Suppressor macrophage (primary cell): ENCODE measurements around the gene KCNK4.

ENCODE experiments used
- DNase-seq, 4 experiments: peaks; one replicate each; pipeline ENCODE4 v3.0.0-alpha.2; 2020 to 2022

Gene KCNK4

DNA sequence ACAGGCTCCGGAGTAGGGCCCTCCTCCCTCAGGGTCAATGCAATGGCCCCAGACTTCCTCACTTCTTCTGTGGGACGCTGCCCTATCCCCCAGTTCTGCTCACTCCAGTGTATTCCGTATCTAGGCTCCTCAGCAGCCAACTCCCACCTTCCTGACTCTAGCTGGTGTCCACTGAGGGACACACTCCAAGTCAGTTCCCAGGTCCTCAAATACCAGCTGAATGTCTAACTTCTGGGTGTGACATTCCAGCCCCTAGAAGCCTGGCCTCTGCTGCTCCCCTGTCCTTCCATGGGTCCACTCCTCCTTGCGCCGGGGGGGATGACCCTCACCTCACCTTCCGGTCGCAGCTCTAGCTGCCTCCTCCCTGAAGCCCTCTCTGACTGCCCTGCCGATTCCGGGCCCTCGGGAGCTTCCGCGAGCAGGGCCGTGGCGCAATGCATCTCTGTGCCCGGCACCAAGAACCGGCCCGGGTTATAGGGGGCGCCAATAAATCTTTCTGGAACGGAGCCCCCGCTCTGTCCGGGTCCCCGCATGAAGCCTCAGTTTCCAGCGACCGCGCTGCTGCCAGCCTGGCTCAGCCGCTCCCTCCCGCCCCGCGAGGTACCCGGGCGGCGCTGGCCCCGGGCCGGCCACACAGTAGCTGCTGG is 22.1 kb upstream of the KCNK4 start:
- DNase-seq = peak; percentile 64 to 83 (median 79)

GRCh38 chr11:64269540-64270220 is 21.4 kb upstream of the KCNK4 start:
- DNase-seq = peak; percentile 98 to 100 (median 99)

DNA sequence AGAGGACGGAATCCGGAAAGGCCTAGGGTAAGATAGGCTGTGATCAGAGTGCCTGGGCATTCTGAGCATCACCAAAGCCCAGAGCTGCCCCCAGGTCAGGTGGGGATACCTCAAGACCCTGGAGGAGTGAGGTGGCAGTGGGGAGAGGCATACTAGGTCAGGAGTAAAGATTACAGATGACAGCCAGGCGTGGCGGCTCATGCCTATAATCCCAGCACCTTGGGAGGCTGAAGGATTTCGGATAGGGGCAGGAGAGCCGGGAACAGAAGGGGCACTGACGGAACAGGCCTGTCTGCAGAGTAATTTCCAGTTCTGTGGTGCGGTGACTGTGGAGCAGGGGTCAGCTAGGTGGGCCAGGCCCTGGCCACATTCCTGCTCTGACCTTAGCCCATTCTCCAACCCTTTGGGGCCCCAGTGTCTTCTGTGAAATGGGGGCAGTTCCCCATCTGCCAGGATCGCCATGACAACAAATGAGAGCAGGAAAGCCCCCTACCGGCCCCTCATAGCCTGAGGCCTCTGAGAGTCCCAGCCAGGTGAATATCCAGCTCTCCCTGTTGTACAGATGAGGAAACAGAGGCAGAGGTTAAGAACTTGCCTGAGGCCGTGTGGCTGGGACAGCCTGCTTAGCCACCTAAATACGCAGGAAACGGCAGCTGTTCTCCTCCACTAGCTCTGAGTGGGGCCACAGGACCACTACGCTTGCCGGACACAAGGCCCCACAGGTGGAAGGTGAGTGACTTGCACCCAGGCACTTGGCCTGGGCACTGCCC is 15.9 kb upstream of the KCNK4 start:
- no peak for DNase-seq

DNA sequence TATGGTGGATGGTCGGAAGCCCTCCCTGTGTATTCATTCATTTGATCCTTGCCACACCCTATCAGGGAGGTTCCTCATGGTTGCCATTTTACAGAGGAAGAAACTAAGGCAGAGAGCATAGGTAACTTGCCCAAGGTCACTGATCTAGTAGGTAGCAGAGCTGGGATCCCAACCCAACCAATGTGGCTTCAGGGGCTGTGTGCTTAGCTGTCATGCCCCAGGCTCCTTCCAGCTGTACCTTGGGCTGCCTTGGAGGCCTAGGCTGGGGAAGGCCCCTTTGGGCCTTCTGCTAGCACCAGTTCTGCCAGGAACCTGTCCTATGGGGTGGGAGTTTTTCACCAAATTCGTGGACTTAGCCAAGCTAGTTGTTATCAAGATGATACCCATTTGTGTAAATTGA is 15.3 kb upstream of the KCNK4 start:
- no peak for DNase-seq

DNA sequence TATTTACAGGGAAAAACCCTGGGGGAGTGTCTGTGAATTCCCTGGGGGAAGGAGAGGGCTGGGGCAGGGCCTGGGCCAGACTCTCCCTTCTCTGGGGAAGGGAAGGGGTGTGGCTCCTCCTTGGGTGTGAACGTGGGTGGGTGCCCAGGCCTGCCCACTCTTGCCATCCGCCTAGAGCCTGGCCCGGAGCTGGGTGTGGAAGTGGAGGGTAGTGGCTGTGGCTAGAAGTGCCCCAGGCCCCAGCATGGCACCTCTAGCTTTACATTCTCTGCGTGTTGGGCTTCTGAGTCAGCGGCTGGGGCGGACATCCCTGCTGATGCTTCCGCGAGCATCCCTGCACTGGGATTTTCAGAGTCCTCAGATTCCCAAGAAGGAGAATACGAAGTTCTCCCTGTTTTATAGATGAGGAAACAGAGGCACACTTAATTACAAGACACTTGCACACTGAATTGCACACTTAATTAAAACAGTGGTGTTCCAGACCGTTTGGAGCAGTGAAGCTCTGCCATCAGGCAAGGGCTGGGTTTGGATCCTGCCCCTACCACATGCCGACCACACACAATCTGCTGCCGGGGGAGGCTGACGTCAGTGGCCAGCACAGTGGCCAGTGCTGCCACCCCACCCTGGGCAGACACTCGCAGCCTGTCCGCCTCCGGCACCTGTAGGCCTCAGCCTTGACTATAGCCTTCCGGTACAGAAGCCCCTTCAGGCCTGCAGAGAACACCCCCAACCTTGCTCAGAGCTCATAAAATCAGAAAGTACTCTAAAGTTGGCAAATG is 14.3 kb upstream of the KCNK4 start:
- no peak for DNase-seq

DNA sequence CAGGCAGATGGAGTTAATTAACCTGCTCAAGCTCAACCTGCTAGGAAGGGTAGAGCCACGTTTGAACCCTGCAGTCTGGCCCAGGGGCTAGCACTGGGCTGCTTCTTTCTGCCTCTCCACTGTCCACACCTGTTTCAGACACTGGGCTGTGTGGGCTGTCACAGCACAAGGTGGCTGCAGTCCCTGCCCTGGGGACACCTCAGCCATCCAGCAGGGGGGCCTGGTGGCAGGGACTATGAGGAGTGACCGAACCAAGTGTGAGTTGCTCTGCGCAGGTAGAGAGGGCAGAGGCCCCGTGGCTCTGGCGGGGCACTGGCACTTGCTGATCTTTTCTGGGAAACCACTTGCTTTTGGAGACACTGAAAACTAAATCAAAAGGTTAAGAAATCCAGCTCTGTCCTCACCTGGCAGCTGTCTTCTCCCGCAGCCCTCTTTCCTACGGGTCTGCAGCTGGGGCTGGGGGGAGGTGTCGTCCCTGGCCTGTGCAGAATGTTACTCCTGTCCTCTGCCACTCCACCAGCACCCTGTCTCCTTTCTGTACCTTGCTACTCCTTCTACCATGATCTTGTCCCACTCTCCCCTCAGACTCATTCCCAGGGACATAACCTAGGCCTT is 12.4 kb upstream of the KCNK4 start:
- DNase-seq = no peak

DNA sequence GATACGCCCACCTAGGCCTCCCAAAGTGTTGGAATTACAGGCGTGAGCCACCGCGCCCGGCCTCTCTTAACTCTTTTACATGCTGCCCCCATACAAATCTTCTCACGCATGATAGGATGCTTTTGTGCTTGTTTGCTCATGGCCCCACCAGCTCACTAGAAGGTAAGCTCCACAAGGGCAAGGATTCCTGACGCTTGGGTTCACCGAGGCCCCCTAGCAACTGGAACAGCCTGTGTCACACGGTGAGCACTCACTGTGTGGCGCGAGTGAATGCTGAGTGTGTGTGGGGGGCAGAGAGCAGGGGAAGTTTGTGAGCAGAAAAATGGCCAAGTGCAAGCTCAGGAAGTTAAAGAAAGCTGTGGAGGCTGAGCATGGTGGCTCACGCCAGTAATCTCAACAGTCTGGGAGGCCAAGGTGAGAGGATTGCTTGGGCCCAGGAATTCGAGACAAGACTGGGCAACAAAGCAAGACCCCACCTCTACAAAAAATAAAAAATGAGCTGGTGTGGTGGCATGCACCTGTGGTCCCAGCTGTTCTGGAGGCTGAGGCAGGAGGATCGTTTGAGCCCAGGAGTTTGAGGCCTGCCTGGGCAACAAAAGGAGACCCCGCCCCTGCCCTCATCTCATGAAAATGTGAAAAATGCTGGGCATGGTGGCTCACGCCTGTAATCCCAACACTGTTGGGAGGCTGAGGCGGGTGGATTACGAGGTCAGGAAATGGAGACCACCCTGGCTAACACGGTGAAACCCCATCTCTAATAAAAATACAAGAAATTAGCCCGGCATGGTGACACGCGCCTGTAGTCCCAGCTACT is 8.9 kb upstream of the KCNK4 start:
- DNase-seq = no peak

DNA sequence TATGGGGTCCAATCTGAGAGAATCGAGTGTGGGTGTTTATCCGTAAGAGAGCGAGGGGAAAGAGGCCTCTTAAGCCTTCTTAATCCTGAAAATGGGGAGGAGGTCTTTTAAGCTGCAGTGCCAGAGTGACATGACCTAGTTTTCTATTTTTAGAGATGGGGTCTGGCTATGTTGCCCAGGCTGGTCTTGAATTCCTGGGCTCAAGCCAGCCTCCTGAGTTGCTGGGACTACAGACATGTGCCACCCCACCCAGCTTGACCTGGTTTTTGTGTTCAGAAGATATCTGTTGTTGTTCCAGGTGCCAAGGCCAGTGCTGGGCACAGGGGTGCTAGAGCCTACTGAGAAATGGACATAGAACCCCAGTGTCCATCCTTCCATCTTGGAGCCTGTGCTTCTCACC is 8.0 kb upstream of the KCNK4 start:
- no peak for DNase-seq

GRCh38 chr11:64284048-64284961 is 6.8 kb upstream of the KCNK4 start, which contains the start of gene BAD:
TSS of gene BAD (minus strand) at chr11:64284665. CDS start at chr11:64284368, 297 bp downstream.
- peak; percentile 95 to 98 (median 96) for DNase-seq

DNA sequence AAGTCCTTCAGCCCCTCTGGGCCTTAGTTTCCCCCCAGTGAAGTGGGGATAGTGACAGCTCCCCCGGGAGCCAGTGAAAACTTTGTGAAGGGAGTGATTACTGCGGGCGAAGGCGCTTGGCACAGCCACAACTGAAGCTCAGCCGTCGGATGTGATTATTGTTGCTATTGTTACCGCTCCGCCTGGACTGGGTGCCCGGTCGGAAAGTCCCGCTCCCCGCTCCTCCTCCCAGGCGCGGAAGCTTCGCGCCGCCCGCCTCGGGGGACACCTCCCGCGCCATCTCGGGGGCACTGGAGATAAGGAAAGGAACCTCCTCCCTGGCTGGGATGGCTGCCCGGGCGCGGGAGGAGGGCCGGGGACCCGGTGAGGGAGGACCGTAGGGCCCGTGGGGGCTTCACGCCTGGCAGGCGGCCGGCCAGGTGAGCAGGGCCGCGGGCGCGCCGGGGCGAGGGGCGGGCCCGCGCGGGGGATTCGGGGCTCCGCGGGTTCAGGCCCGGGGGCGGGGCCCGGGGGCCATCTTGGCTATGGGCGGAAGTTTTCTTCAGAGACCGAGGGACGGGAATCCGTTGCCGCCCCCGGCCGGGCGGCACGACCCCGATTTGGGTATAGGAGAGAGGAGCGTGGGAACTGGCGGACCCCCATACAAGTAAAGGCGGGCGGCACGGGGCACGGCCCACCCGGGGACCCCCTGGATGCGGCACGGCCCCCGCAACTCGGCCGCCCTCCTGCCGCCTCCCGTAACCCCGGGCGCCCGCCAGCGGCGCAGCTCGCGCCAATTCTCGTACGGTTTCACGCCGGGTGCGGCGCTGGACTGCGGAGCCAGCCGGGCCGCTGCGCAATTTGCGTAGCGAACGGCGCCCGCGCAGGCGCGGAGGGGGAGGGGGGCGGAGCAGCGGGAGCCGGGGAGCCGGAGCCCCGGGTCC is 5.9 kb upstream of the KCNK4 start, which contains the start of gene GPR137:
Gene GPR137 (plus strand): TSS at position 887 of the 923 bp plus-strand sequence. CDS start 677 bp downstream, outside the sequence.
- peak; percentile 84 to 95 (median 91) for DNase-seq

DNA sequence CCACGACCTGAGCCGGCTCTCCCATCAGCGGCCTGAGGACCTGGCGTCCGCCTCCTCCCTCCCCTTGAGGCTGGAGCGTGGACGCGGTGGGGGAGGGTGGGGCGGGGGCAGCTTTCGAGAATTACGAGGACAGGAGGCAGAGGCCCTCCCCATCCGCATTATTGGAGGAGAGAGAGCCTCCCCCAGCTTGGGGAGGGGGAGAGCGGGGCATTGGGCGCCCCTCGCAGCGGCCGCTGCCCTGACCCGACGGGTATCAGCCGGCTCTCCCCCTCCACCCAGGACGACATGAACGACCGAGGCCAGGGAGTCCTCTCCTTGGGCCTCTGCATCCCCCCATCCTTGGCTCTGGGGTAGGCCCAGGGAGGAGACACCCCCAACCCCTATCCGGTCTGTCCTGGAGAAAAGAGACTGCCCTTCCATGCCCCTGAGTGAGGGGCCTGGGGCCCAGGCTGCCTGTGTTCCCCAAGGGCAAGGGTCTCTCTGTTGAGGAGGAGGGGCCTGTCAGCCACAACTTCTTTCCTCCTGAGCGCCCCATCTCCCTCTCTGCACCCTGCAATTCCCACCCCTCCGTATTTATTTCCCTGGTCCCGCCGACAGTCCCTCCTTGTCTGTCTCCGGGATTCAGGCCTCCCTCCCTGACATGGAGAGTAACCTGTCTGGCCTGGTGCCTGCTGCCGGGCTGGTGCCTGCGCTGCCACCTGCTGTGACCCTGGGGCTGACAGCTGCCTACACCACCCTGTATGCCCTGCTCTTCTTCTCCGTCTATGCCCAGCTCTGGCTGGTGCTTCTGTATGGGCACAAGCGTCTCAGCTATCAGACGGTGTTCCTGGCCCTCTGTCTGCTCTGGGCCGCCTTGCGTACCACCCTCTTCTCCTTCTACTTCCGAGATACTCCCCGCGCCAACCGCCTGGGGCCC is 5.0 kb upstream of the KCNK4 start:
- DNase-seq = peak in 1 of 4 experiments; percentile 14

DNA sequence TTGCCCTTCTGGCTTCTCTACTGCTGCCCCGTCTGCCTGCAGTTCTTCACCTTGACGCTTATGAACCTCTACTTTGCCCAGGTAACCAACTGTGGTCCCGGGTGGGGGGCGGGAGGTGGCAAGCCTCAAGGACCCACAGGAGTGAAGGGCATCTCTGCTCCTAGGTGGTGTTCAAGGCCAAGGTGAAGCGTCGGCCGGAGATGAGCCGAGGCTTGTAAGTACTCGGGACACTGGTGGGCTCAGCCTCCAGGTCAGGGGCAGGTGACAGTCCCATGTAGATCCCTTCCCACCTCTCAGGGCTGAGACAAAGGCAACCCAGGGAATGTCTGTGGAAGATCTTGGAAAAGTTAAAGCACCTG is 4.3 kb upstream of the KCNK4 start:
- DNase-seq = no peak

DNA sequence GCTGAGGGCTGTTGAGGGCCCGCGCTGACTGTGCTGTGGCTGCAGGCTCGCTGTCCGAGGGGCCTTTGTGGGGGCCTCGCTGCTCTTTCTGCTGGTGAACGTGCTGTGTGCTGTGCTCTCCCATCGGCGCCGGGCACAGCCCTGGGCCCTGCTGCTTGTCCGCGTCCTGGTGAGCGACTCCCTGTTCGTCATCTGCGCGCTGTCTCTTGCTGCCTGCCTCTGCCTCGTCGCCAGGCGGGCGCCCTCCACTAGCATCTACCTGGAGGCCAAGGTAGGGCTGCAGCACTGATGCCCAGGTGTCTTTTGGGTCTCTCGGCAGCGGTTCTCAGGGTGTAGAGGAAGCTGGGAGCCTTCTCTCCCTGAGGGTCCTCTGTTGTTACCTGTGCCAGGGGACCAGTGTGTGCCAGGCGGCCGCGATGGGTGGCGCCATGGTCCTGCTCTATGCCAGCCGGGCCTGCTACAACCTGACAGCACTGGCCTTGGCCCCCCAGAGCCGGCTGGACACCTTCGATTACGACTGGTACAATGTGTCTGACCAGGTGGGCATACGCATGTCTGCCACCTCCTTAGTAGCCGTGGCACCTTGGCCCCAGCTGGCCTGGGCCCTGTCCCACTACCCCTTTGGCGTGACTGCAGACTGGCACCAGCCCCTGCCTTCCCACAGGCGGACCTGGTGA is 3.3 kb upstream of the KCNK4 start:
- no peak for DNase-seq

GRCh38 chr11:64288353-64288750 is 2.8 kb upstream of the KCNK4 start:
- no peak for DNase-seq

DNA sequence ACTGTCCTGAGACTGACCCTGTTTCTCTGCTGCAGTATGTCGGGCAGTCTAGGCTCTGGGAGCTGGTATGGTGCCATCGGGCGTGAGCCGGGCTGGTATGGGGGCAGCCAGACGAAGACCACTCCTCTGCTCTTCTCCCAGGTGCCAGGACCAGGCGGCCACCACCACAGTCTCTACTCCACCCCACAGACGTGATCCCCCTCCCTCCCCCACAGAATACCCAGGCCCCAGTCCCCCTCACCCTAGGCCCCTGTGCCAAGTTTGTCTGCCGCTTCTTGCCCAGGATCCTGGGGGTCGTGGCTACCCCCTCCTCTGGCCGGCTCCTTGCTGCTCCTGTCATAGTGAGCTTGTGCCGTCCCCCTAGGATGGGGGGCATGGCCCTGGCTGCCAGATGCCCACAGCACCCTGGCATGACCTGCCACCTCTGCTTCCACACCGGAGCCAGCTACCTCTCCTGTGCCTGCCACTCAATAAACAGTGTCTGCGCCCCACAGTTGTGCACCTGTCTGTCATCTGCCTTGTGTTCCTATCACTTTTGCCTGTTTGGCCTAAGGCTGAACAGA is 2.0 kb upstream of the KCNK4 start:
- no peak for DNase-seq

DNA sequence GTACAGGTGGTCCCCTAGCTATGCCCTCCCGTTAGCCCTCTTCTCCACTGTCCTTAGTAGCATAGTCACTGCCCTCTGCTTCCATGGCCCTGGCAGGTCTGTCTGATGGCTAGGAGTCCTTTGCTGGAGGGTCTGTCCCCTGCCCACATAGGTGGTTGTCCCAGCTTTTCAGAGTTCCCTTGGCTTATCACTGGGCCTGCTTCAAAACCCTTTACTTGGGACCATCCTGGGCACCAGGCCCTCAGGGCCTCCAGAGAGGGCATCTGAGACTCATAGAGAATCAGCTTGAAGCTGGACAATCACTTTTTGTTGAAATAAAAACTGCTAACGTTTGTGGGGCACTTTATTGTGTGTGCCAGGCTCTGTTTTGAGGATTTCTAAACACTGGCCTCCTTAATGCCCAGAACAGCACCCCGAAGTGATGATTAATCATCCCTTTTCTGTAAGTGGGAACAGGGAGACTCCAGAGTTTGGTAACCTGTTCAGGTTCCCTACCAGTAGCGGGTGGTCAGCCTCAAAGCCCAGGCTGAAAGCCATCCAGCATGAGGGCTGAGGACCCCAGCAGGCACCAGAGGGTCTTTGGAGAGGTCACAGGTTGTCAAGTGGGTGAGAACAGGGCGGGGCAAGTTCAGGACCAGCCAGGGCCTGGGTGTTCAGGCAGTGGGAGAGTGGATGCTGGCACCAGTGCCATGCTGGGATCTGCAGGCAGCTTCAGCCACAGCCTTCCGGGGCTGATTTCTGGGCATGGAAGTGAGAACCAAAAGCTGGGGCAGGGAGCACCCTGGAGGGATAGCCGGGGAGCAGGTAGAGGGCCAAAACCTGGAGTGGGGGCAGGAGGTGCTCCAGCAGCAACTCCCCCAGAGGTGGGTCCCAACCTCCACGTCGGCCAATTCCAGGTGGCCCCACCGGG is 495 bp upstream of the KCNK4 start:
- peak in 1 of 4 experiments; percentile 3 for DNase-seq
